Measurements from ENCODE around the gene ZFYVE16. TPM values are rescaled to one million over a fixed set of nuclear protein-coding genes. Genes with fewer than 3 reads are reported as not detected.
"Not testable (repeated sequence)": the region's sequence is repeated elsewhere in the genome, so short reads cannot be mapped to it uniquely, and the experiment has no call there.

The ZFYVE16 gene
- total RNA-seq, 1 experiment from 2014 or later: 20.3 TPM

GRCh38 chr5:80409367-80409966, 1.6 kb downstream of the ZFYVE16 start:
- peak; percentile 0 for DNase-seq (ENCODE audit: low read depth)

- DNase-seq (ENCODE audit: low read depth): no peak
These were observed 3.8 kb downstream of the ZFYVE16 start for GRCh38 chr5:80411589-80412219.

GRCh38 chr5:80414113-80414512, 6.2 kb downstream of the ZFYVE16 start:
- DNase-seq (ENCODE audit: low read depth): no peak

- no peak for DNase-seq (ENCODE audit: low read depth)
These were observed 10.1 kb downstream of the ZFYVE16 start for GRCh38 chr5:80417973-80418372.

- DNase-seq (ENCODE audit: low read depth): not testable (repeated sequence)
These were observed 16.5 kb downstream of the ZFYVE16 start for GRCh38 chr5:80424365-80424764.

- DNase-seq (ENCODE audit: low read depth): peak; percentile 1
These were observed 27.6 kb downstream of the ZFYVE16 start for GRCh38 chr5:80435476-80435875.

- DNase-seq (ENCODE audit: low read depth): no peak
These were observed 29.5 kb downstream of the ZFYVE16 start for GRCh38 chr5:80437326-80437725.

GRCh38 chr5:80438739-80439138, 30.9 kb downstream of the ZFYVE16 start:
- DNase-seq (ENCODE audit: low read depth): no peak

- no peak for DNase-seq (ENCODE audit: low read depth)
These were observed 31.3 kb downstream of the ZFYVE16 start for GRCh38 chr5:80439213-80439612.

GRCh38 chr5:80442742-80443141, 34.9 kb downstream of the ZFYVE16 start:
- no peak for DNase-seq (ENCODE audit: low read depth)

- DNase-seq (ENCODE audit: low read depth): no peak
These were observed 45.5 kb downstream of the ZFYVE16 start for GRCh38 chr5:80453366-80453765.

GRCh38 chr5:80463269-80463668, 55.4 kb downstream of the ZFYVE16 start:
- no peak for DNase-seq (ENCODE audit: low read depth)

GRCh38 chr5:80466669-80467485, 59.0 kb downstream of the ZFYVE16 start:
- DNase-seq (ENCODE audit: low read depth): no peak

GRCh38 chr5:80468131-80468530, 60.3 kb downstream of the ZFYVE16 start:
- no peak for DNase-seq (ENCODE audit: low read depth)

GRCh38 chr5:80470631-80471030, 62.8 kb downstream of the ZFYVE16 start:
- DNase-seq (ENCODE audit: low read depth): not testable (repeated sequence)

- DNase-seq (ENCODE audit: low read depth): no peak
These were observed 67.1 kb downstream of the ZFYVE16 start for GRCh38 chr5:80474929-80475328.

- no peak for DNase-seq (ENCODE audit: low read depth)
These were observed 71.8 kb downstream of the ZFYVE16 start for GRCh38 chr5:80479713-80480112.

GRCh38 chr5:80480354-80480753, 72.5 kb downstream of the ZFYVE16 start:
- no peak for DNase-seq (ENCODE audit: low read depth)

- peak; percentile 57 for DNase-seq (ENCODE audit: low read depth)
These were observed 73.4 kb downstream of the ZFYVE16 start for GRCh38 chr5:80481019-80481893.

GRCh38 chr5:80482578-80482977, 74.7 kb downstream of the ZFYVE16 start:
- no peak for DNase-seq (ENCODE audit: low read depth)

GRCh38 chr5:80483636-80484232, 75.9 kb downstream of the ZFYVE16 start:
- DNase-seq (ENCODE audit: low read depth): no peak

All from RPMI7951 (cell line).